Smooth muscle cell (in vitro differentiated cells): ENCODE results near the gene CTSZ. TPM values are rescaled to one million over a fixed set of nuclear protein-coding genes. Genes with fewer than 3 reads are reported as not detected.

Experiments used
- DNase-seq: peaks from one replicate; lab custom pipeline; 2025; ENCODE audit not compliant: unreplicated experiment; lab: John Stamatoyannopoulos, UW
- H2AFZ ChIP-seq: fragments of 200-600 bp; sonication (generic); 2 replicates; pipeline ENCODE4 v1.6.0; 2016; ENCODE audit warnings: antibody characterized with exemption, low read depth, mild to moderate bottlenecking
- H3F3A ChIP-seq: fragments of 200-600 bp; sonication (generic); 2 replicates; pipeline ENCODE4 v1.6.0; 2017; ENCODE audit warnings: antibody characterized with exemption, low read depth
- H3K27ac ChIP-seq: fragments of 200-600 bp; sonication (generic); 2 replicates; pipeline ENCODE4 v1.5.1; 2016; ENCODE audit warnings: low read depth, mild to moderate bottlenecking
- H3K27me3 ChIP-seq: fragments of 200-600 bp; sonication (generic); 2 replicates; pipeline ENCODE4 v1.6.1; 2016; ENCODE audit warnings: low read depth, mild to moderate bottlenecking
- H3K36me3 ChIP-seq: fragments of 200-600 bp; sonication (generic); 2 replicates; pipeline ENCODE4 v1.5.1; 2016; ENCODE audit warnings: low read depth
- H3K4me1 ChIP-seq: fragments of 200-600 bp; sonication (generic); 2 replicates; pipeline ENCODE4 v1.5.1; 2016; ENCODE audit warnings: low read depth
- H3K4me2 ChIP-seq: fragments of 200-600 bp; sonication (generic); 2 replicates; pipeline ENCODE4 v1.6.0; 2016; ENCODE audit warnings: mild to moderate bottlenecking
- H3K4me3 ChIP-seq: fragments of 200-600 bp; sonication (generic); 2 replicates; pipeline ENCODE4 v1.5.1; 2016; ENCODE audit warnings: mild to moderate bottlenecking
- H3K79me2 ChIP-seq: fragments of 200-600 bp; sonication (generic); 2 replicates; pipeline ENCODE4 v1.6.0; 2016; ENCODE audit warnings: low read depth, mild to moderate bottlenecking
- H3K9ac ChIP-seq: fragments of 200-600 bp; sonication (generic); 2 replicates; pipeline ENCODE4 v1.6.0; 2016; ENCODE audit warnings: low read depth
- H3K9me3 ChIP-seq: fragments of 200-600 bp; sonication (generic); replicated peaks from 2 replicates; pipeline ENCODE4 v1.5.1; 2016; ENCODE audit warnings: low read depth
- H4K20me1 ChIP-seq: fragments of 200-600 bp; sonication (generic); 2 replicates; pipeline ENCODE4 v1.6.0; 2016; ENCODE audit warnings: low read depth
- CTCF ChIP-seq: fragments of 200-600 bp; sonication (generic); IDR thresholded peaks from 2 replicates; pipeline ENCODE4 v1.5.1; 2017; ENCODE audit warnings: borderline replicate concordance, mild to moderate bottlenecking, antibody characterized with exemption; ENCODE audit not compliant: insufficient read depth, poor library complexity, severe bottlenecking
- WGBS: methylation state at CpG from one replicate; pipeline ENCODE4 v1.1.7; 2016; ENCODE audit warnings: low lambda C conversion rate; 5-methylcytosine and 5-hydroxymethylcytosine counted together
- polyA plus RNA-seq: library from polyadenylated mRNA; unstranded; fragments of >200 nt; fragmentation: Nextera tagmentation; extraction: Ambion mirVana; gene quantifications from 2 replicates; pipeline ENCODE4 v1.2.1, GENCODE V29; 2016
- total RNA-seq: library from RNA; depleted of rRNA; stranded (reverse); fragments of >200 nt; gene quantifications from 2 replicates; pipeline ENCODE4 v1.2.3, GENCODE V29; 2014

CTSZ gene
- total and polyA plus RNA-seq, 2 experiments from 2014 or later = 12.7 to 151 TPM

- no peaks in the 10 kb centered on the region for H3K4me1 ChIP-seq
- no peak for TF ChIP-seq CTCF
- WGBS = 86% methylated on average over 6 of the region's 6 CpGs
Observed at GRCh38 chr20:58971429-58971828, 35.6 kb downstream of the CTSZ start.

GRCh38 chr20:58970146-58970545, 36.9 kb downstream of the CTSZ start:
- WGBS = 80% methylated on average over 1 of the region's 1 CpG
- Histone ChIP-seq H3K4me2 (no peak overlapping the region), H3F3A (no peaks in the 10 kb centered on the region), H3K36me3 (no peaks in the 10 kb centered on the region), H3K4me1 (no peaks in the 10 kb centered on the region), H2AFZ (no peak overlapping the region), H3K4me3 (no peak overlapping the region), H3K9ac (no peak overlapping the region), H3K9me3 (peaks cover 7% of the 10 kb centered on the region), H3K27ac (no peak overlapping the region), H3K27me3 (no peaks in the 10 kb centered on the region), H4K20me1 (no peaks in the 10 kb centered on the region), H3K79me2 (no peaks in the 10 kb centered on the region)
- no peak for TF ChIP-seq CTCF
- no peak for DNase-seq

More at GRCh38 chr20:58971429-58971828, 35.6 kb downstream of the CTSZ start:
- no peaks in the 10 kb centered on the region for H3K27me3 ChIP-seq
- no peak overlapping the region for H3K9ac ChIP-seq
- no peaks in the 10 kb centered on the region for H3K79me2 ChIP-seq
- H2AFZ ChIP-seq = no peak overlapping the region
- H3K9me3 ChIP-seq = peaks cover 7% of the 10 kb centered on the region
- H4K20me1 ChIP-seq = no peaks in the 10 kb centered on the region
- H3K36me3 ChIP-seq = no peaks in the 10 kb centered on the region
- no peak overlapping the region for H3K27ac ChIP-seq
- H3F3A ChIP-seq = no peaks in the 10 kb centered on the region
- no peak overlapping the region for H3K4me2 ChIP-seq
- no peak overlapping the region for H3K4me3 ChIP-seq
- DNase-seq = no peak

GRCh38 chr20:58969439-58969838, 37.6 kb downstream of the CTSZ start:
- no peaks in the 10 kb centered on the region for H3K36me3 ChIP-seq
- H3K27me3 ChIP-seq = no peaks in the 10 kb centered on the region
- no peak overlapping the region for H2AFZ ChIP-seq
- H3K9me3 ChIP-seq = peaks cover 7% of the 10 kb centered on the region
- DNase-seq = no peak
- no peaks in the 10 kb centered on the region for H4K20me1 ChIP-seq
- WGBS = 77% methylated on average over 2 of the region's 2 CpGs
- no peaks in the 10 kb centered on the region for H3K4me1 ChIP-seq
- no peak overlapping the region for H3K4me2 ChIP-seq
- no peak for TF ChIP-seq CTCF
- H3K79me2 ChIP-seq = no peaks in the 10 kb centered on the region
- H3K9ac ChIP-seq = no peak overlapping the region
- no peaks in the 10 kb centered on the region for H3F3A ChIP-seq
- no peak overlapping the region for H3K27ac ChIP-seq
- H3K4me3 ChIP-seq = no peak overlapping the region

- TF ChIP-seq CTCF = no peak
- Histone ChIP-seq H3K27me3 (no peaks in the 10 kb centered on the region), H3K27ac (no peak overlapping the region), H2AFZ (no peak overlapping the region), H3K9me3 (peaks cover 13% of the 10 kb centered on the region), H3K4me1 (no peaks in the 10 kb centered on the region), H3K79me2 (no peaks in the 10 kb centered on the region), H3K4me3 (no peak overlapping the region), H3K9ac (no peak overlapping the region), H4K20me1 (no peaks in the 10 kb centered on the region), H3K4me2 (no peak overlapping the region), H3K36me3 (no peaks in the 10 kb centered on the region), H3F3A (no peaks in the 10 kb centered on the region)
- no peak for DNase-seq
- 89% methylated on average over 10 of the region's 10 CpGs for WGBS
Observed at GRCh38 chr20:58967652-58968429, 39.2 kb downstream of the CTSZ start.
